ENCODE results near the gene STAP2.

DNA sequence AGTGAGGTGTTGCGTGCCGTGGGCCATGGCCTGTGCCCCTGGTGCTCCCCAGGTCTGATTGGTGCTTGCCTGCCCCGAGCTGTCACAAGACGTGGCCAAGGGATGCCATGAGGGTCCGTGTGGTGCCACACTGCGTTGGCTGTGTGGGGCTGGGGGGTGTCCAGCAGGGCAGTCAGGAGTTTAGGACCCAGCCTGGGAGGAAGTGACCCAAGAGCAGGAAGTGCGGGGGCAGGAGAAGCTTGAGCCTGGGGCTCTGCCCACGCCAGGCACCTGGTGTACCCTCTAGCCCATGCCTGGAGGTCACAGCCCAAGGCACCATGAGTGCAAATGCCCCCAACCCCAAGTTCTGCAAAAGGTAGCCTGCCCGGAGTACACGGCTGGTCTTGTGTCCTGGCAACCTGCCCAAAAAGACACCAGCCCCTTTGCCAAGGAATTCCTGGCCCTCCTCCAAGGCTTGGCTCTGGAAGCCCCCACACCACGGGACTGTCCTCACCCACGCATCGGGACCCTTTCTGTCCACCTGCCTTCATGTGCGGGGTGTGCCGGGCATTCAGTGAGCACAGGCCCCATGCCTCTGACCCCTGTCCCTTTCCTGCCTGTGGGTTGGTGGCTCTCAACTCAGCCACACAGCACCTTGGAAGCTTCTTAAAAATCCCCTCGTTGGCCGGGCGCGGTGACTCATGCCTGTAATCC, 29.6 kb upstream of the STAP2 start:
- TF ChIP-seq, protein P1, sequence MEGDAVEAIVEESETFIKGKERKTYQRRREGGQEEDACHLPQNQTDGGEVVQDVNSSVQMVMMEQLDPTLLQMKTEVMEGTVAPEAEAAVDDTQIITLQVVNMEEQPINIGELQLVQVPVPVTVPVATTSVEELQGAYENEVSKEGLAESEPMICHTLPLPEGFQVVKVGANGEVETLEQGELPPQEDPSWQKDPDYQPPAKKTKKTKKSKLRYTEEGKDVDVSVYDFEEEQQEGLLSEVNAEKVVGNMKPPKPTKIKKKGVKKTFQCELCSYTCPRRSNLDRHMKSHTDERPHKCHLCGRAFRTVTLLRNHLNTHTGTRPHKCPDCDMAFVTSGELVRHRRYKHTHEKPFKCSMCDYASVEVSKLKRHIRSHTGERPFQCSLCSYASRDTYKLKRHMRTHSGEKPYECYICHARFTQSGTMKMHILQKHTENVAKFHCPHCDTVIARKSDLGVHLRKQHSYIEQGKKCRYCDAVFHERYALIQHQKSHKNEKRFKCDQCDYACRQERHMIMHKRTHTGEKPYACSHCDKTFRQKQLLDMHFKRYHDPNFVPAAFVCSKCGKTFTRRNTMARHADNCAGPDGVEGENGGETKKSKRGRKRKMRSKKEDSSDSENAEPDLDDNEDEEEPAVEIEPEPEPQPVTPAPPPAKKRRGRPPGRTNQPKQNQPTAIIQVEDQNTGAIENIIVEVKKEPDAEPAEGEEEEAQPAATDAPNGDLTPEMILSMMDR (IDR thresholded peaks at IDR 0.05), result no peak
- no peak for TF ChIP-seq POLR2A (IDR thresholded peaks at IDR 0.05)
- no peak for TF ChIP-seq EP300 (IDR thresholded peaks at IDR 0.05)
- no peak for TF ChIP-seq POLR2AphosphoS5 (IDR thresholded peaks at IDR 0.05)

Measured in stomach (tissue), 4 donors.